GM19023 (cell line): ENCODE measurements around the gene SHISA5.
"Not testable (repeated sequence)": the region's sequence is repeated elsewhere in the genome, so short reads cannot be mapped to it uniquely, and the experiment has no call there.

Experiments
- ATAC-seq: cut with Tn5 transposase; IDR thresholded peaks from one replicate; pipeline ENCODE4 v1.9.1; 2021; ENCODE audit warnings: mild to moderate bottlenecking, moderate library complexity; ENCODE audit not compliant: unreplicated experiment

SHISA5 gene

GRCh38 chr3:48463703-48464102 is 40.3 kb downstream of the SHISA5 start:
- no peak for ATAC-seq

- ATAC-seq: not testable (repeated sequence)
Observed at GRCh38 chr3:48461767-48462166, 42.2 kb downstream of the SHISA5 start.

- no peak for ATAC-seq
Observed at GRCh38 chr3:48460517-48460902, 43.5 kb downstream of the SHISA5 start.

DNA sequence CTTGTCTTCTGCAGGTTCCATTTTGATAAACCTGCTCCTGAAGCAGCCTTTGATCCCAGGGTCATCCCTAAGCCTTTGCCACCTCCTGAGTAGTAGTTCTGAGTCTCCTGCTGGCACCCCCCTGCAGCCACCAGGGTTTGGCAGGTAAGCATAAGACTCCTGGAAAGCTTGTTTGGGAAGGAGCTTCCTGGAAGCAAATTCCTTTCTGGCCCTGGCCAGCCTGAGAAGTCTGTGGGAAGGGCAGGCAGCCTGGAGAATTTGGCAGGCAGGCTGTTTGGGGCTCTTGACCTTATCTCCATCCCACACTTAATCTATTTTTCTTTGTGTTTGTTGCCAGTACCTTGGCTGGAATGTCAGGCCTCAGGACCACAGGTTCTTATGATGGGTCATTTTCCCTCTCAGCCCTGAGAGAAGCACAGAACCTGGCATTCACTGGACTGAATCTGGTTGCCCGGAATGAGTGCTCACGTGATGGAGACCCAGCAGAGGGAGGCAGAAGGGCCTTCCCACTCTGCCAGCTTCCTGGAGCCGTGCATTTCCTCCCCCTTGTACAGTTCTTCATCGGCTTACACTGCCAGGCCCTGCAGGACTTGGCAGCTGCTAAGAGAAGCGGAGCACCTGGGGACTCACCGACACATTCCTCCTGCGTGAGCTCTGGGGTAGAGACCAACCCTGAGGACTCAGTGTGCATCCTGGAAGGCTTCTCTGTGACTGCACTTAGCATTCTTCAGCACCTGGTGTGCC is 44.0 kb downstream of the SHISA5 start:
- ATAC-seq: no peak

GRCh38 chr3:48459331-48459730 is 44.6 kb downstream of the SHISA5 start:
- ATAC-seq: no peak

DNA sequence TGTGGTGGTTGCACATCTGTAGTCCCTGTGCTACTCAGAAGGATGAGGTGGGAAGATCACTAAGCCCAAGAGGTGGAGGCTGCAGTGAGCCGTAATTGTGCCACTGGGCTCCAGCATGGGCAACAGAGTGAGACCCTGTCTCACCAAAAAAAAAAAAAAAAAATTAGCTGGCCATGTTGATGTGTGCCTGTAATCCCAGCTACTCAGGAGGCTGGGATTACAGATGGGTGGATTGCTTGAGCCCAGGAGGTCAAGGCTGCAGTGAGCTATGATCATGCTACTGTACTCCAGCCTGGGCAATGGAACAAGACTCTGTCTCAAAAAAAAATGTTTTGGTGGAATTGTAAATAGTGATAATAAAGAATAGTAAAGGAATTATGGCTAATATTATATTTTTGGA is 47.5 kb downstream of the SHISA5 start:
- ATAC-seq: no peak

DNA sequence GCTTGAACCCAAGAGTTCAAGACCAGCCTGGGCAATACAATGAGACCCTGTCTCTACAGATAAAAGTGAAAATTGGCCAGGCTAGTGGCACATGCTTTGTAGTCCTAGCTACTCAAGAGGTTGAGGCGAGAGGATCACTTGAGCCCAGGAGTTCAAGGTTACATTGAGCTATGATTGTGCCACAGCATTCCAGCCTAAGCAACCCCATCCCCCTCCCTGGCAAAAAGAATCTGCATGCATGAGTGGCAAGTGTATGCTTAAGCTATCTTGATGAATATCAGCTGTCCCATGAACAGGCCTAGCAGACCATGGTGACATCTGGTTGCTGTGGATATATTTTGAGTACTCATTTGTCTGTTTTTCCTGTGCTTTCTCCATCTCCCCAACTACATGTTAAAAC is 52.7 kb downstream of the SHISA5 start:
- no peak for ATAC-seq

- ATAC-seq: peak; percentile 92
Observed at GRCh38 chr3:48446425-48447193, 57.4 kb downstream of the SHISA5 start, which contains the start of gene ATRIP. TSS of gene ATRIP (plus strand) at chr3:48446737. CDS start at chr3:48446846, 109 bp downstream.

- ATAC-seq: no peak
Observed at GRCh38 chr3:48446043-48446424, 57.9 kb downstream of the SHISA5 start.

- no peak for ATAC-seq
Observed at GRCh38 chr3:48445277-48445882, 58.6 kb downstream of the SHISA5 start.

- no peak for ATAC-seq
Observed at GRCh38 chr3:48441940-48442339, 62.0 kb downstream of the SHISA5 start.

- ATAC-seq: no peak
Observed at GRCh38 chr3:48440590-48440958, 63.4 kb downstream of the SHISA5 start.

DNA sequence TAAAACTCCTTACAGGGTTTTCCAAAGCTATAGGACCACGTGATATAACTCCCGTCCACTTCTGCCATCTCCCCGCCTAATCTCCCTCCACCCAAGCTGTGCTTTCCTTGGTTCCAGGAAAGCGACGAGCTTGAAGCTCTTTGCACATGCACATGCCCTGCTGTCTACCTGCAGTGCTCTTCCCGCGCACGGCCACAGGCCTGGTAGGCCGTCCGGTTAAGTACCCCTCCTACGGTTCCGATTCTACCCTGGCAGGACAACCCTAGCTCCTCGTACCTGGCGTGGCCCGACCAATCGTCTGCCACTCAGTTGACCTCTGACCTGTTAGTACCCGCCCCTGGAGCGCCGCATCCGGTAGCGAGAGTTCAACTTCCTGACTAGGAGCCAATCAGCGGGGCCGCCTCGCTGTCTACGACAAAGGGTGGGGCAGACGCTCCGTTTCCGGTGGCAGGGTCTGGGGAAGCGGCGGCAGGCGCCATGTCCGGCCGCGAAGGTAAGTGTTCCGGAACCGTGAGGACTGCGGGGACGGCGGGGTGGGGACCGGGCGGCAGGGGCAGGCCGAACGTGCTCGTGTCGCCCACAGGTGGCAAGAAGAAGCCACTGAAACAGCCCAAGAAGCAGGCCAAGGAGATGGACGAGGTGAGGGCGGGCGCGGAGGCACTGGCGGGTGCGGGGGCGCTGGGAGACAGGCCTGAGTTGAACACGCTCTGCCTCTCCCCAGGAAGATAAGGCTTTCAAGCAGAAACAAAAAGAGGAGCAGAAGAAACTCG is 64.0 kb downstream of the SHISA5 start, which contains the start of the genes CCDC51 and TMA7:
TSS of gene CCDC51 (minus strand) at position 300 of the 770 bp plus-strand sequence. CDS start 4,991 bp downstream, outside the sequence.
TSS of gene TMA7 (plus strand) at position 438 of the 770 bp plus-strand sequence. CDS start at position 478, 40 bp downstream.
- peak; percentile 97 for ATAC-seq

DNA sequence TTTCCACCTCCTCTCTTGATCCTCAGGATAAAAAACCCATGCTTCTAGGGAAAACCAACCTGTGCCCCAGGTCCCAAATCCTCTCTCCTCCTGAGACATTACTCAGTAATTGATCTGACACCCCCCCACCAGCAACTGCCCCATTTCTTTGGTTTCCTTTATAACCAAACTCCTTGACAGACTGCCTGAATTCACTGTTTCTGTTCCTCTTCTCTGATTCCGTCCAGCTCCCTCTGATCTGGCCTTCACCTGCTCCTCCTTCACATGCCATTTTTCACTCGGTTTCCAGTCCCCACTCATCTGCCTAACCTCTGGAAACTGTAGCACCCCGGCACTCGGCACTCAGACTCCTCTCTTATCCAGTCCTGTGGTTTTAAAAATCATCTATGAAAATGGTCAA is 66.2 kb downstream of the SHISA5 start:
- ATAC-seq: no peak

- no peak for ATAC-seq
Observed at GRCh38 chr3:48436855-48437254, 67.1 kb downstream of the SHISA5 start.

DNA sequence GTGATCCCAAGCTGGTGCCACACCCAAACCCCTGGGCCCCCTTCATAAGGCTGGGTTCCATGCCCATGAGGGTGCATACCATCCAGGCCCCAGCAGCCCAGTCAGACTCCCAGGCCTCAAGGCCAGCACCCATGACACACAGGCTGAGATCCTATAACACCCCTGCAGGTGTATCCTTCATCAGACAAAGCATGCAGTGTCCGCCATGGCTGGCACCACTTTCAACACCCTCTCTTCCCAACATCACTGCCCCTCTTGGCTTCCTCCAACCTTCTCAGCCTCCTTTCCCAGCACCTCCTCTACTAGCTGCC is 67.5 kb downstream of the SHISA5 start:
- no peak for ATAC-seq

DNA sequence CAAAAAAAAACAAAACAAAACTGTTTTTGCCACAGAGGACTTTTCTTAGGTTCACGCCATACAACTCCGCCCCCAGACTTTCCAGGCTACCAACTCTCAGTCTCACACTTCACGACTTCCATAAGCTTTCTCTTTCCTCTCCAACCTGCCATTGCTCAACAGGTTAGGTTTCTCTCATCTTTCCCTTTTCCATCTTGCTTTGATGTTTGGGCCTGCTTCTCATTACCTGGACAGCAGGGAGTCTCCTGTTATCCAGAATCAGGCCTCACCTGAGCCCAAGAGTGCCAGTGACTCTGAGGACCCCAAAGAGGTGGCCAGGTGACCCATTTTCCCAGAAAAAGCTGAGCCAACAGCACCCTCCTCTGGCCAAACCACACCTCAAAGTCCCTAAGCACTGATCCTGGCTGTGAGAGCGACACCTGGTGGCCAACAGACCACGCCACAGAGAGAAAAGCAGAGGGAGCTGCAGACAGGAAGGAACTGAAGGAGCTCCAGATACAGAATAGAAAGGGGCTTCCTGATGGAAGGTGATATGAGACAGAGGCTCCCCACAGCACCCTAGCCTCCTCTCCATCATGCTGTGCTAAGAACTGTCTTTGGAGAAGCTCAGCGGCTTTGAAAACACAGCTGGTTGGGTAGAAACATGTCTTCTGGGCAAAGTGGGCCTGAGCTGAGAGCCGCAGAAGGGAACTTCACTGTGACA is 68.0 kb downstream of the SHISA5 start:
- no peak for ATAC-seq

- ATAC-seq: no peak
Observed at GRCh38 chr3:48435223-48435595, 68.8 kb downstream of the SHISA5 start.

GRCh38 chr3:48434591-48435222 is 69.3 kb downstream of the SHISA5 start:
- ATAC-seq: no peak
